Endothelial cell of umbilical vein (primary cell): ENCODE results near the gene TAS2R8. TPM values are rescaled to one million over a fixed set of nuclear protein-coding genes. Genes with fewer than 3 reads are reported as not detected.

Source experiments
- Bru-seq: library from RNA; stranded (reverse); fragments of 400-500 nt; gene quantifications from one replicate; lab custom pipeline; 2021; lab: Mats Ljungman, UMichigan
- BruChase-seq, 2 experiments: library from RNA; stranded (reverse); fragments of 400-500 nt; gene quantifications; one replicate each; lab custom pipeline; 2021; lab: Mats Ljungman, UMichigan
- BruUV-seq: library from RNA; stranded (reverse); fragments of 400-500 nt; replicated peaks from 2 replicates; lab custom pipeline; 2021; lab: Mats Ljungman, UMichigan
- CTCF ChIA-PET: fragments of 300-600, 350-600 bp; sonication (Branson Sonifier 250); formaldehyde crosslinking; loops from one replicate; lab custom pipeline; 2021; ENCODE audit warnings: antibody characterized with exemption, inconsistent platforms; lab: Charles Lee
- POLR2A ChIA-PET: fragments of 300-600, 350-600 bp; sonication (Branson Sonifier 250); formaldehyde crosslinking; loops from one replicate; lab custom pipeline; 2021; ENCODE audit warnings: antibody characterized with exemption, inconsistent platforms; lab: Charles Lee
- DNase-seq: peaks from one replicate; pipeline ENCODE4 v3.0.0-alpha.2; 2011; ENCODE audit warnings: low read depth, low spot score
- FAIRE-seq: peaks from 2 replicates; lab custom pipeline; 2011; peaks lifted over from hg19 to GRCh38; lab: Jason Lieb, UNC
- H2AFZ ChIP-seq: 2 replicates; pipeline ENCODE4 v1.6.0; 2012; ENCODE audit warnings: low read depth, low read length, control low read depth, inconsistent platforms
- H3K27ac ChIP-seq: 2 replicates; pipeline ENCODE4 v1.5.1; 2011; ENCODE audit warnings: low read depth, mild to moderate bottlenecking, control low read depth, low read length, moderate library complexity; ENCODE audit not compliant: insufficient read depth
- H3K27me3 ChIP-seq, 2 experiments: 2 replicates each; pipeline versions ENCODE4 v1.6.0 to v1.6.1; 2011; ENCODE audit warnings: low read length in 2 of 2, mixed read lengths in 1 of 2; ENCODE audit not compliant: control insufficient read depth in 2 of 2, insufficient read depth in 2 of 2
- H3K36me3 ChIP-seq, 2 experiments: 2 replicates in 1 of 2; 3 replicates in 1 of 2; pipeline ENCODE4 v1.5.1; 2011; ENCODE audit warnings: low read length in 2 of 2, mild to moderate bottlenecking in 1 of 2, moderate library complexity in 1 of 2; ENCODE audit not compliant: control insufficient read depth in 2 of 2, insufficient read depth in 2 of 2; ENCODE audit errors: extremely low read depth in 1 of 2
- H3K4me1 ChIP-seq: 3 replicates; pipeline ENCODE4 v1.5.1; 2011; ENCODE audit warnings: mild to moderate bottlenecking, low read length; ENCODE audit not compliant: control insufficient read depth, insufficient read depth; ENCODE audit errors: extremely low read depth
- H3K4me2 ChIP-seq: 2 replicates; pipeline ENCODE4 v1.6.1; 2011; ENCODE audit warnings: low read length, control low read depth, mixed read lengths; ENCODE audit not compliant: insufficient read depth
- H3K4me3 ChIP-seq, 3 experiments: fragments of 200-600 bp in 1 of 3; sonication (generic), shearing (Covaris generic) in 1 of 3; replicated peaks in 1 of 3; 2 replicates each; pipeline ENCODE4 v1.5.1; 2011 to 2016; ENCODE audit warnings: control low read depth in 3 of 3, low read length in 3 of 3, mild to moderate bottlenecking in 2 of 3, inconsistent platforms in 1 of 3, low read depth in 1 of 3, moderate library complexity in 1 of 3; ENCODE audit not compliant: insufficient read depth in 1 of 3
- H3K79me2 ChIP-seq: 2 replicates; pipeline ENCODE4 v1.6.0; 2012; ENCODE audit warnings: low read length, inconsistent platforms; ENCODE audit not compliant: control insufficient read depth, insufficient read depth
- H3K9ac ChIP-seq: replicated peaks from 2 replicates; pipeline ENCODE3; 2011; ENCODE audit warnings: low read length, control low read depth; ENCODE audit not compliant: insufficient read depth; ENCODE audit errors: extremely low read depth
- H3K9me1 ChIP-seq: replicated peaks from 3 replicates; pipeline ENCODE4 v1.6.0; 2011; ENCODE audit warnings: mild to moderate bottlenecking, low read length; ENCODE audit not compliant: control insufficient read depth, insufficient read depth; ENCODE audit errors: extremely low read depth
- H3K9me3 ChIP-seq: replicated peaks from 2 replicates; pipeline ENCODE4 v1.5.1; 2012; ENCODE audit warnings: low read length, inconsistent platforms; ENCODE audit not compliant: control insufficient read depth, insufficient read depth
- H4K20me1 ChIP-seq: replicated peaks from 2 replicates; pipeline ENCODE3; 2011; ENCODE audit warnings: mild to moderate bottlenecking, low read length; ENCODE audit not compliant: control insufficient read depth, insufficient read depth; ENCODE audit errors: extremely low read depth
- EZH2 ChIP-seq: IDR thresholded peaks from 2 replicates; pipeline ENCODE4 v1.6.1; 2012; ENCODE audit warnings: borderline replicate concordance, low read depth, mild to moderate bottlenecking, moderate library complexity, low read length, inconsistent platforms; ENCODE audit not compliant: severe bottlenecking
- FOS ChIP-seq: IDR thresholded peaks from 2 replicates; pipeline ENCODE4 v1.6.1; 2011; ENCODE audit warnings: mild to moderate bottlenecking, low read length, moderate library complexity, borderline replicate concordance; ENCODE audit not compliant: insufficient read depth
- GATA2 ChIP-seq: IDR thresholded peaks from 2 replicates; pipeline ENCODE4 v1.7.0; 2011; ENCODE audit warnings: low read depth, mild to moderate bottlenecking, moderate library complexity, mixed read lengths, low read length; ENCODE audit not compliant: insufficient read length, insufficient read depth
- JUN ChIP-seq: IDR thresholded peaks from 2 replicates; pipeline ENCODE4 v1.6.1; 2011; ENCODE audit warnings: borderline replicate concordance, low read depth; ENCODE audit not compliant: insufficient read length, insufficient read depth
- MYC ChIP-seq: IDR thresholded peaks from one replicate; pipeline ENCODE4 v1.6.1; 2011; ENCODE audit warnings: mild to moderate bottlenecking, low read depth, low read length
- POLR2A ChIP-seq: IDR thresholded peaks from 2 replicates; pipeline ENCODE4 v1.6.1; 2012; ENCODE audit warnings: low read depth, mild to moderate bottlenecking, control low read depth, low read length
- POLR2AphosphoS5 ChIP-seq: IDR thresholded peaks from 2 replicates; pipeline ENCODE4 v1.6.1; 2012; ENCODE audit warnings: low read depth, mild to moderate bottlenecking, control low read depth, low read length, moderate library complexity; ENCODE audit not compliant: insufficient read depth
- dilution Hi-C: fragments of 300-500 bp; cut with MboI; formaldehyde crosslinking; loops from one replicate; pipeline ENCODE4 v1.15.0; 2019; ENCODE audit warnings: low sequenced_read_pairs; ENCODE audit not compliant: extremely low pct_ligation_motif_present
- intact Hi-C: fragments of 100-400 bp; cut with micrococcal nuclease; formaldehyde crosslinking; loops from one replicate; pipeline ENCODE4 v1.10.0; 2022
- long read RNA-seq: library from polyadenylated mRNA; stranded (forward); transcript quantifications from one replicate; pipeline ENCODE4 v2.0.0, GENCODE V29; 2021
- polyA minus RNA-seq, 3 experiments: library from RNA; depleted of rRNA, polyadenylated mRNA; stranded (reverse); fragments of >200 nt; gene quantifications; 1 replicate in 1 of 3; 2 replicates in 2 of 3; pipeline ENCODE4 v1.2.3, GENCODE V29; 2011
- polyA plus RNA-seq, 4 experiments: library from polyadenylated mRNA; depleted of rRNA in 3 of 4; stranded (reverse) in 3 of 4; unstranded in 1 of 4; fragments of >200 nt; gene quantifications; 2 replicates each; pipeline versions ENCODE4 v1.2.1 to v1.2.3, GENCODE V29; 2011 to 2012; ENCODE audit warnings: missing spikeins in 1 of 4
- total RNA-seq: library from RNA; stranded (reverse); gene quantifications from 2 replicates; pipeline ENCODE4 v1.2.3, GENCODE V29; 2021
- TF ChIP-seq, protein P1 (sequence below): IDR thresholded peaks from 2 replicates; pipeline ENCODE4 v1.6.1; 2011; ENCODE audit not compliant: insufficient read depth, insufficient read length
- TF ChIP-seq, protein P2 (sequence below), 2 donors: IDR thresholded peaks; 1 replicate in 1 of 2; 2 replicates in 1 of 2; pipeline ENCODE4 v1.5.1; 2011; ENCODE audit warnings: low read length in 2 of 2, mild to moderate bottlenecking in 2 of 2, moderate library complexity in 2 of 2, control low read depth in 1 of 2, inconsistent platforms in 1 of 2, low read depth in 1 of 2; ENCODE audit not compliant: insufficient read depth in 1 of 2; ENCODE audit errors: extremely low read depth in 1 of 2

TAS2R8 gene, protein sequence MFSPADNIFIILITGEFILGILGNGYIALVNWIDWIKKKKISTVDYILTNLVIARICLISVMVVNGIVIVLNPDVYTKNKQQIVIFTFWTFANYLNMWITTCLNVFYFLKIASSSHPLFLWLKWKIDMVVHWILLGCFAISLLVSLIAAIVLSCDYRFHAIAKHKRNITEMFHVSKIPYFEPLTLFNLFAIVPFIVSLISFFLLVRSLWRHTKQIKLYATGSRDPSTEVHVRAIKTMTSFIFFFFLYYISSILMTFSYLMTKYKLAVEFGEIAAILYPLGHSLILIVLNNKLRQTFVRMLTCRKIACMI
- total RNA-seq (not detected in 2 replicates), polyA plus RNA-seq (not detected in 2 replicates), polyA minus RNA-seq (0.22 and 0.36 TPM in 2 replicates), Bru-seq, nascent RNA (not detected), BruChase-seq, experiment 1, labeled RNA remaining after a 6-hour chase (percentile 45 among the genes with signal in this experiment), BruChase-seq, experiment 2, labeled RNA remaining after a 2-hour chase (percentile 55 among the genes with signal in this experiment)
- not detected in 2 replicates for polyA plus RNA-seq (2011; cell fraction: cytosol; rRNA removed)
- polyA plus RNA-seq (2011; cell fraction: nucleus; rRNA removed) = 0.14 and 0.29 TPM in 2 replicates
- polyA plus RNA-seq (2012) = not detected in 2 replicates
- not detected for polyA minus RNA-seq (2011; cell fraction: cytosol; rRNA and poly(A)+ RNA removed)
- polyA minus RNA-seq (2011; cell fraction: nucleus; rRNA and poly(A)+ RNA removed) = 2.8 and 3.5 TPM in 2 replicates
- long read RNA-seq = 0 reads

DNA sequence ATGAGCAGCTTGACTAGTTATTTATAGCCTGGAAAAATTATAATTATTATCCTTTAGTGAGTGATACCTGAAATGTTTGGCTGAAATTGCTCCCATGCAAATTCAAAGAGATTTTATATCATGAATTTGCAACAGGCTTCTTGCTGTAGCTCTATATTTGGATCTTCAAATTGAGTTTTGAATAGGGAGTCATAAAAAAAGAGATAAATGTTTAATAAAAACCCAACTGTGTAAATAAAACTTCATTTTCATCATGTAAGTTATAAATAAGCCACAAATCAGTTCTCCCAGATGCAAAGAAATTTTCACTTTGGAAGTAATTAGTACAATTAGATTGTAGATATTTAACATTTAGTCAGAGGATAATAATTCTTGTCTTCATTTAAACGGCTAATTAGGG is at the start of gene TAS2R8:
TSS of gene TAS2R8 (minus strand) at position 101 of the 400 bp plus-strand sequence. CDS start 306 bp downstream, outside the sequence.
- H2AFZ ChIP-seq = no peak within 1 kb of the TSS
- no peak within 1 kb of the TSS for H3K4me3 ChIP-seq
- no peaks in the 10 kb centered on the region for H4K20me1 ChIP-seq
- dilution Hi-C loops (no loop called here), intact Hi-C loops (no loop called here)
- no peak for DNase-seq
- FAIRE-seq = no peak
- ChIA-PET CTCF (no interaction called here), POLR2A (no interaction called here)
- TF ChIP-seq MYC = no peak
- no peak for TF ChIP-seq EZH2
- TF ChIP-seq, protein P1, sequence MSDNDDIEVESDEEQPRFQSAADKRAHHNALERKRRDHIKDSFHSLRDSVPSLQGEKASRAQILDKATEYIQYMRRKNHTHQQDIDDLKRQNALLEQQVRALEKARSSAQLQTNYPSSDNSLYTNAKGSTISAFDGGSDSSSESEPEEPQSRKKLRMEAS = no peak
- no peak for TF ChIP-seq GATA2
- no peak for TF ChIP-seq POLR2A
- TF ChIP-seq POLR2AphosphoS5 = no peak
- TF ChIP-seq FOS = no peak
- TF ChIP-seq JUN = no peak
- TF ChIP-seq, protein P2, sequence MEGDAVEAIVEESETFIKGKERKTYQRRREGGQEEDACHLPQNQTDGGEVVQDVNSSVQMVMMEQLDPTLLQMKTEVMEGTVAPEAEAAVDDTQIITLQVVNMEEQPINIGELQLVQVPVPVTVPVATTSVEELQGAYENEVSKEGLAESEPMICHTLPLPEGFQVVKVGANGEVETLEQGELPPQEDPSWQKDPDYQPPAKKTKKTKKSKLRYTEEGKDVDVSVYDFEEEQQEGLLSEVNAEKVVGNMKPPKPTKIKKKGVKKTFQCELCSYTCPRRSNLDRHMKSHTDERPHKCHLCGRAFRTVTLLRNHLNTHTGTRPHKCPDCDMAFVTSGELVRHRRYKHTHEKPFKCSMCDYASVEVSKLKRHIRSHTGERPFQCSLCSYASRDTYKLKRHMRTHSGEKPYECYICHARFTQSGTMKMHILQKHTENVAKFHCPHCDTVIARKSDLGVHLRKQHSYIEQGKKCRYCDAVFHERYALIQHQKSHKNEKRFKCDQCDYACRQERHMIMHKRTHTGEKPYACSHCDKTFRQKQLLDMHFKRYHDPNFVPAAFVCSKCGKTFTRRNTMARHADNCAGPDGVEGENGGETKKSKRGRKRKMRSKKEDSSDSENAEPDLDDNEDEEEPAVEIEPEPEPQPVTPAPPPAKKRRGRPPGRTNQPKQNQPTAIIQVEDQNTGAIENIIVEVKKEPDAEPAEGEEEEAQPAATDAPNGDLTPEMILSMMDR (IDR thresholded peaks at IDR 0.05; ENCODE audit: extremely low read depth in 1 of 2, insufficient read depth in 1 of 2, low read depth in 1 of 2, low read length in 2 of 2) = no peak
- BruUV-seq = no TSS peak
- no peaks in the 10 kb centered on the region for H3K79me2 ChIP-seq
- H3K27ac ChIP-seq = no peak within 1 kb of the TSS
- H3K9ac ChIP-seq = no peak within 1 kb of the TSS
- no peaks in the 10 kb centered on the region for H3K9me3 ChIP-seq
- H3K4me1 ChIP-seq = no peaks in the 10 kb centered on the region
- no peaks in the 10 kb centered on the region for H3K9me1 ChIP-seq
- H3K4me2 ChIP-seq = no peak within 1 kb of the TSS
- H3K27me3 ChIP-seq = peaks cover 4 to 23% of the 10 kb centered on the region in 2 experiments
- no peaks in the 10 kb centered on the region for H3K36me3 ChIP-seq
